GM21515 (cell line): Measurements from ENCODE around the gene SMIM45.

ENCODE experiments used
- ATAC-seq: cut with Tn5 transposase; IDR thresholded peaks from one replicate; pipeline ENCODE4 v1.9.1; 2021; ENCODE audit not compliant: unreplicated experiment

Gene SMIM45

GRCh38 chr22:41966607-41967240 is 14.8 kb downstream of the SMIM45 start:
- no peak for ATAC-seq

- no peak for ATAC-seq
These were observed 16.7 kb downstream of the SMIM45 start for GRCh38 chr22:41968601-41969000.

- ATAC-seq, result no peak
These were observed 17.2 kb downstream of the SMIM45 start, which contains the start of gene SEPTIN3 for GRCh38 chr22:41969110-41969646. Gene SEPTIN3 (plus strand): TSS chr22:41969443. CDS start chr22:41971493, 2,050 bp downstream.

GRCh38 chr22:41970601-41971000 is 18.7 kb downstream of the SMIM45 start:
- no peak for ATAC-seq

- no peak for ATAC-seq
These were observed 19.5 kb downstream of the SMIM45 start for GRCh38 chr22:41971431-41971830.

GRCh38 chr22:41974691-41975290 is 22.8 kb downstream of the SMIM45 start:
- no peak for ATAC-seq

- no peak for ATAC-seq
These were observed 23.5 kb downstream of the SMIM45 start for GRCh38 chr22:41975299-41976069.

GRCh38 chr22:41976070-41976901 is 24.3 kb downstream of the SMIM45 start:
- no peak for ATAC-seq

GRCh38 chr22:41976961-41977566 is 25.1 kb downstream of the SMIM45 start:
- ATAC-seq, result no peak

- no peak for ATAC-seq
These were observed 26.8 kb downstream of the SMIM45 start for GRCh38 chr22:41978732-41979131.

- no peak for ATAC-seq
These were observed 27.7 kb downstream of the SMIM45 start for GRCh38 chr22:41979423-41980250.

- ATAC-seq, result no peak
These were observed 30.9 kb downstream of the SMIM45 start for GRCh38 chr22:41982865-41983264.

GRCh38 chr22:41983513-41984405 is 31.8 kb downstream of the SMIM45 start:
- ATAC-seq, result no peak

GRCh38 chr22:41987276-41987675 is 35.3 kb downstream of the SMIM45 start:
- ATAC-seq, result no peak

- no peak for ATAC-seq
These were observed 37.3 kb downstream of the SMIM45 start for GRCh38 chr22:41989246-41989645.

- no peak for ATAC-seq
These were observed 39.2 kb downstream of the SMIM45 start for GRCh38 chr22:41991111-41991510.

- ATAC-seq, result no peak
These were observed 40.5 kb downstream of the SMIM45 start for GRCh38 chr22:41992496-41992895.

GRCh38 chr22:41995211-41995610 is 43.3 kb downstream of the SMIM45 start:
- ATAC-seq, result no peak

- no peak for ATAC-seq
These were observed 44.9 kb downstream of the SMIM45 start for GRCh38 chr22:41996826-41997225.
